Ectodermal cell (in vitro differentiated cells): ENCODE measurements around the gene GLS2.

Experiments
- H3K27ac ChIP-seq: 2 replicates; pipeline ENCODE4 v1.7.0; 2013; ENCODE audit warnings: mild to moderate bottlenecking, low read depth, low read length; ENCODE audit not compliant: insufficient read depth, poor library complexity, severe bottlenecking
- H3K27me3 ChIP-seq: 2 replicates; pipeline ENCODE4 v1.7.0; 2013; ENCODE audit warnings: mild to moderate bottlenecking, low read length; ENCODE audit not compliant: insufficient read depth, control insufficient read depth, poor library complexity, severe bottlenecking
- H3K36me3 ChIP-seq: one replicate; pipeline ENCODE4 v1.7.0; 2013; ENCODE audit warnings: low read length; ENCODE audit not compliant: control insufficient read depth, insufficient read depth
- H3K4me1 ChIP-seq: one replicate; pipeline ENCODE4 v1.7.0; 2013; ENCODE audit warnings: low read length; ENCODE audit not compliant: control insufficient read depth, insufficient read depth
- H3K4me3 ChIP-seq: 2 replicates; pipeline ENCODE4 v1.7.0; 2013; ENCODE audit warnings: low read depth, low read length, control low read depth; ENCODE audit not compliant: insufficient read depth
- H3K9me3 ChIP-seq: 2 replicates; pipeline ENCODE4 v1.7.0; 2013; ENCODE audit warnings: mild to moderate bottlenecking, low read length, moderate library complexity; ENCODE audit not compliant: control insufficient read depth
- WGBS, 2 experiments: methylation state at CpG; one replicate each; pipeline ENCODE4 v1.1.7; 2013; ENCODE audit warnings: missing lambda C conversion rate in 2 of 2; 5-methylcytosine and 5-hydroxymethylcytosine counted together

The GLS2 gene

DNA sequence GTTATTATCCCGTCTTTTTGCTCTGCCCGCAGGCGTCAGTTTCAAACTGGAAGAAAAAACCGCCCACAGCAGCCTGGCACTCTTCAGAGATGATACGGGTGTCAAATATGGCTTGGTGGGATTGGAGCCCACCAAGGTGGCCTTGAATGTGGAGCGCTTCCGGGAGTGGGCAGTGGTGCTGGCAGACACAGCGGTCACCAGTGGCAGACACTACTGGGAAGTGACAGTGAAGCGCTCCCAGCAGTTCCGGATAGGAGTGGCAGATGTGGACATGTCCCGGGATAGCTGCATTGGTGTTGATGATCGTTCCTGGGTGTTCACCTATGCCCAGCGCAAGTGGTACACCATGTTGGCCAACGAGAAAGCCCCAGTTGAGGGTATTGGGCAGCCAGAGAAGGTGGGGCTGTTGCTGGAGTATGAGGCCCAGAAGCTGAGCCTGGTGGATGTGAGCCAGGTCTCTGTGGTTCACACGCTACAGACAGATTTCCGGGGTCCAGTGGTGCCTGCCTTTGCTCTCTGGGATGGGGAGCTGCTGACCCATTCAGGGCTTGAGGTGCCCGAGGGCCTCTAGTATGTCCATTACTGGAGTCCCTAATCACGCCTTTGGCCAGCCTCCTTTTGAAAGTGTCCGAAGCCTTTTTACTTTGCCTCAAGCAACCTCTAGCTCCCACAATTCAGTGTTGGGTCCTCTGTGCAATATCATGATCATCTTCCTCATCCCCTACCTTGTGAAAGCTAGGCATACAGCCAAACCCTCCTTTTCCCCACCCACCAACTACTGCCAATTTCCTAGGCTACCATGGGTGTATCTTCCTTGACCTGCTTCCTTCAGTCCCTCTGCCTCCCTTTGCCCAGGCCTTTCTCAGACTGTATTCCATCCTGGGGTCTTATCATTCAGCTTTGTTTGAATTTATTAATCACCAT, 18.7 kb downstream of the GLS2 start:
- H3K27me3 ChIP-seq: no peaks in the 10 kb centered on the region
- H3K36me3 ChIP-seq: peaks cover 7% of the 10 kb centered on the region
- H3K4me3 ChIP-seq: peak overlapping the region; percentile 93
- H3K9me3 ChIP-seq: no peaks in the 10 kb centered on the region
- 59% methylated on average over 19 of the region's 19 CpGs for WGBS, 2 experiments
- no peak overlapping the region for H3K27ac ChIP-seq
- peaks cover 4% of the 10 kb centered on the region for H3K4me1 ChIP-seq

DNA sequence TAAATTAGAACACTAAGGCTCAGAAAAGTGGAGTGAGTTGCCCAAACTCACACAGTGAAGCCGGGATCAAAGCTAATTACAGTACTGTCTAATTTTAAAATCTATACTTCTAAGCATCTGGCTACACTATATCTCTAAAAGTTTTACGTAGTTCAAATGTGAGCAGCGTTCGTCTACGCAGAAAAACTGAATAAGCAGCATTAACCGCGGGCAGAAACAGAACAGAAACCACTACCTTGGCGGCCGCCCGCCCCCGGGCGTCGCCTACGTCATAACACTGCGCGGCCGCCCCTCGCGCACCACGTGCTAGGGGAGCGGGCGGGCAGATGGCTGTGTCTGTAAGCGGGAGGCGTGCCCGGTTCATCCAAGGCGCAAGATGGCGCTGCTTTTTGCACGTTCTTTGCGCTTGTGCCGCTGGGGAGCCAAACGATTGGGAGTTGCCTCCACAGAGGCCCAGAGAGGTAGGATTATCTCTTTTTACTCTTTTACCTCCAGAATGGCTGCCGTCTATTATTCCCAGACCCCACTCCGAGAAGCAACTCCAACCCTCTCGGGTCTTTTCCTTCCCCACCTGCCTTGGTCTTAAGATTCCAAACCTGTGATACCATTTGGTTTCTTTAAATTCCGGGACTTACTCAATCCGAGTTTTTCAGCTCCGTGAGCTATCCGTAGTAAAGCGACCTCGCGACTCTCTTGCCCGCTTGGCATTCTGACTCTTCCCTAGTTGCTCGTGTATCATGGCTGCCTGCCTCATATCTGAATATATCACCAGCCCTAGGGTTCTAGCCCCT, 19.6 kb downstream of the GLS2 start, which contains the start of gene SPRYD4:
Gene SPRYD4, plus strand, starts transcription at position 363 of the 791 bp plus-strand sequence. Its CDS starts 14 bp downstream, at position 377.
- Histone ChIP-seq H3K27me3 (no peaks in the 10 kb centered on the region), H3K27ac (peak within 1 kb of the TSS; percentile 38), H3K9me3 (no peaks in the 10 kb centered on the region), H3K36me3 (peaks cover 7% of the 10 kb centered on the region), H3K4me1 (peaks cover 6% of the 10 kb centered on the region), H3K4me3 (peak within 1 kb of the TSS; percentile 93)
- WGBS, 2 experiments: 1% methylated on average over 43 of the region's 43 CpGs

DNA sequence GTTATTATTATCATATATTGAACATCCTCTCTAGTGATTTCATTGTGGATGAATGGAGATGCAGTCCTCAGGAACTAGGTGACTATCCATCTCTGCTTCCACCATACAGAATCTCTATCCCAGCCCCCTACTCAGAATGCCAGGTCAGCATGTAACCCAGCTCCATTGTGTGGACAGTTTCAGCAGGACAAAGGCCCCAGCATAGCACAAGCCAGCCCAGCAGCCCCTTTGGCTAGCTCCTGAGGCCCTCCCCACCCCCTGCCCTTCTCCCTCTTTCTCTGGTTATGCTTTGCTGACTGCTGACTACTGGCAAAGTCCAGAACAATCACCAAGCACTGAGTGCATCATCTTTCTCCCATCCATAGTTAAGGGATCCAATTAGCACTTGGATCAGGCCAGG, 25.4 kb downstream of the GLS2 start:
- Histone ChIP-seq H3K4me1 (peaks cover 11% of the 10 kb centered on the region), H3K27me3 (no peaks in the 10 kb centered on the region), H3K4me3 (no peak overlapping the region), H3K36me3 (no peaks in the 10 kb centered on the region), H3K27ac (peak overlapping the region; percentile 30), H3K9me3 (no peaks in the 10 kb centered on the region)

DNA sequence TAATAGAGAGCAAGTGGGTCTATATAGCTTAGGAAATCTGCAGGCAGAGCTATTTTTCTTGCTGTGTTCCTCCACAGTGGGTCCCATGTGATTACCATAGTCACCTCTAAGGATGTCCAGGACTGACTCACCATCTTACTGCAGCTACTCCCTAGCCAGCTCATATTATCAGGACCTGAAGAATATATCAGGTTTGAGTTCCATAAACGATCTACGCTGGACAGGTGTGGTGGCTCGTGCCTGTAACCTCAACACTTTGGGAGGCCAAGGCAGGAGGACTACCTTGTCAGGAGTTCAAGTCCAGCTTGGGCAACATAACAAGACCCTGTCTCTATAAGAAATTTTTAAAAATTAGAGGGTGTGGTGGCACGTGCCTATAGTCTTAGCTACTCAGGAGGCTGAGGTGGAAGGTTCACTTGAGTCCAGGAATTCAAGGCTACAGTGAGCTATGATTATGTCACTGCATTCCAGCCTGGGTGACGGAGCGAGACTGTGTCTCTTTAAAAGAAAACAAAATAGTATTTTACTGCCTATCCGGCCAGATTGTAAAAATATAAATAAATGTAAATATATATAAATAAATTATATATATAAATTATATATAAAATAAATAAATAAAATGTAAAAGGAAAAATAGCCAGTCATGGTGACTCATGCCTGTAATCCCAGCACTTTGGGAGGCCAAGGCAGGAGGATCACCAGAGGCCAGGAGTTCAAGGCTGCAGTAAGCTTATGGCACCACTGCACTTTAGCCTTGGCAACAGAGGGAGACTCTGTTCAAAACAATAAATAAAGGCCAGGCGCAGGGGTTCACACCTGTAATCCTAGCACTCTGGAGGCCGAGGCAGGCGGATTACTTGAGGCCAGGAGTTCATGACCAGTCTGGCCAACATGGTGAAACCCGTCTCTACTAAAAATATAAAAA, 26.5 kb downstream of the GLS2 start:
- WGBS, 2 experiments: 94 to 97% methylated on average over 10 of the region's 11 CpGs
- H3K27ac ChIP-seq: no peak overlapping the region
- H3K4me1 ChIP-seq: peaks cover 11% of the 10 kb centered on the region
- no peaks in the 10 kb centered on the region for H3K9me3 ChIP-seq
- no peaks in the 10 kb centered on the region for H3K36me3 ChIP-seq
- no peaks in the 10 kb centered on the region for H3K27me3 ChIP-seq
- no peak overlapping the region for H3K4me3 ChIP-seq

DNA sequence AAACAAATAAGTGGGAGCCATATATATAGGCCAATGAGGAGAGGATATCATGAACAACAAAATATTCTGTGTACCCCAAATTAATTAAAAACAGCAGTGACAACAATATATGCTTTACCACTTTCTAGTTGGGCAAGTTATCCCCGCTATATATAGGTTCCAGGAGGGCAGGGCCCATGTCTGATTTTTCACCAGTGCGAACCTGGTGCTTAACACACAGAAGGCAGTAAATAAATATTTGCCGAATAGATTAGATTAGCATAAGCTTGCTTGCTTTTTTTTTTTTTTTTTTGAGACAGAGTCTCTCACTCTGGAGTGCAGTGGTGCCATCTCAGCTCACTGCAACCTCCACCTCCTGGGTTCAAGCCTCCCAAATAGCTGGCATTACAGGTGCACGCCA, 30.1 kb downstream of the GLS2 start:
- Histone ChIP-seq H3K27me3 (no peaks in the 10 kb centered on the region), H3K36me3 (no peaks in the 10 kb centered on the region), H3K27ac (no peak overlapping the region), H3K9me3 (no peaks in the 10 kb centered on the region), H3K4me3 (no peak overlapping the region), H3K4me1 (peaks cover 4% of the 10 kb centered on the region)
- 93 to 98% methylated on average over 4 of the region's 4 CpGs for WGBS, 2 experiments

DNA sequence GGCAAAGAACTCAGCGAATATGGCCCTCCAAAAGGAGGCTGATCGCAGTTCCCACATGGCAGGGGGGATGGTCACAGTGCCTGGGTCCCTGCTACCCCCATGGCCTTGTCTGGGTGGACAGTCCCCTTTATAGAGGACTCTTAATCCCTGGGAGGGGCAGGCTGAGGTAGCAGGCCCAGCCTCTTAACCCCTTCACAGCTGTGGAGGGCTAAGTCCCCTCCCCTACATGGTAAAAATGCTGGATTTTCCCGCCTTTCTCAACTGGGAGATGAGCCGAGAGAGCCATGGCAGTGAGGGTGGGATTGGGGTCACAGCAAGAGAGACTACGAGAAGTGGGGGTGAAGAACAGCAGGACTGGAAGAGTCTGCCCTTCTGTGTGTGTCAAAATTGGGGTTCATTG, 33.4 kb downstream of the GLS2 start, which contains the start of gene MIP:
Gene MIP, minus strand, starts transcription at position 101 of the 400 bp plus-strand sequence. Its CDS starts 44 bp downstream, at position 57.
- Histone ChIP-seq H3K27ac (no peak within 1 kb of the TSS), H3K9me3 (no peaks in the 10 kb centered on the region), H3K4me3 (no peak within 1 kb of the TSS), H3K4me1 (peaks cover 4% of the 10 kb centered on the region), H3K27me3 (no peaks in the 10 kb centered on the region), H3K36me3 (no peaks in the 10 kb centered on the region)
- 91 to 93% methylated on average over 5 of the region's 5 CpGs for WGBS, 2 experiments

DNA sequence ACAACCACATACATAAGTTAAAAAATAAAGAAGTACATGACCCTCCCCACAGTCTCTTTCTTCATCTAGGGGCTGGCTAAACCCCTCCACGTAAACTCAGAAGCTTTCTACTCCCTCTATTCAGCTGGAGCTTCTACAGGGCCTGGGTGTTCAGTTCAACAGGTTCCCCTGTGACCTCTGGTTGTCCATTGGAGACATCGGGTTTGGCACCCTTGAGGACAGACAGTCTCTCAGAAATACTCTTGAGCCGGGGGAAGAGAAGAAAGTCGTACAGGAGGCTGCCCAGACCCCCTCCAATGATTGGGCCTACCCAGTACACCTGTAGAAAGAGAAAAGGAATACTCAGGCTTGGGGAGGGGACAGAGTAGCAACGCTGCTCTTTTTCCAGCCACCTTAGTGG, 36.8 kb downstream of the GLS2 start:
- WGBS, 2 experiments: 83 to 84% methylated on average over 5 of the region's 5 CpGs
- no peak overlapping the region for H3K27ac ChIP-seq
- H3K9me3 ChIP-seq: no peaks in the 10 kb centered on the region
- H3K4me3 ChIP-seq: no peak overlapping the region
- no peaks in the 10 kb centered on the region for H3K27me3 ChIP-seq
- H3K4me1 ChIP-seq: peaks cover 5% of the 10 kb centered on the region
- no peaks in the 10 kb centered on the region for H3K36me3 ChIP-seq

DNA sequence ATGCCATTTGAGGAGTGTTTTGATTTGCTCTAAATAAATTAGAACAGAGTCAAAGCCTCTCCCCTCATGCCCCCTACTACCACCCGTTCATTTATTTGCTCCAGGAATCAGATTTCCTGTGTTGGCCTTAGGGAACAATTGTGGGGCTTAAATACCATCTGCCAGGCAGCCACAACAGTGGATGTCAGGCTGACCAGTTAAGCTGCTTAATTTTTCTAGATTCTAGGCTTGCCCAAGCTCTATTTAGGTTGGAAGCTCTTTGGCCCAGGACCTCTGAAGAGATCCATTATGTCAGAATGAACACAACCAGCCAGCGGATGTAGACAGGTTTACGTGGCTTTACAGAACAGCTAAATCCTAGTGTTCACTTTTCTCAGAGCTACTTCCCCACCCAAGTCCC, 37.7 kb downstream of the GLS2 start:
- no peak overlapping the region for H3K27ac ChIP-seq

DNA sequence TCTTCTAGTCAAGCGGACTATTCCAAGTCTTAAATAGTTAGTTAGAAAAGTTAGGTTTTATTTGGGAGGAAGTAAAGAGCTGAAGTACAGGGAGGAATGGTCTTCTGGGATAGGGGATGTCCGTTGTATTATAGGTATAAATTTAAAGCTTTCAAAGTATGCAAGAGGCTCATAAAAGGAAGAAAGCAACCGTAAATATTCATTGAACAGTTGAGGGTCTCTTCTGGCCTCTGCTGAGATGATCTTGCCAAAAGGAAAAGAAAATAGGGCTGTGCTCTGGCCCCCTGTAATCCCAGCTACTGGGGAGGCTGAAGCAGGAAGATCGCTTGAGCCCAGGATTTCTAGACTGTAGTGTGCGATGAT, 38.4 kb downstream of the GLS2 start:
- no peaks in the 10 kb centered on the region for H3K27me3 ChIP-seq
- 60 to 66% methylated on average over 4 of the region's 5 CpGs for WGBS, 2 experiments
- H3K27ac ChIP-seq: peak overlapping the region; percentile 84
- no peaks in the 10 kb centered on the region for H3K9me3 ChIP-seq
- peak overlapping the region; percentile 63 for H3K4me3 ChIP-seq
- H3K4me1 ChIP-seq: peaks cover 5% of the 10 kb centered on the region
- no peaks in the 10 kb centered on the region for H3K36me3 ChIP-seq

More for the DNA sequence above, 37.7 kb downstream of the GLS2 start:
- WGBS, 2 experiments: 78% methylated on average over 3 of the region's 3 CpGs
- Histone ChIP-seq H3K9me3 (no peaks in the 10 kb centered on the region), H3K4me3 (no peak overlapping the region), H3K4me1 (peaks cover 5% of the 10 kb centered on the region), H3K27me3 (no peaks in the 10 kb centered on the region), H3K36me3 (no peaks in the 10 kb centered on the region)
